Measurements from ENCODE around the gene COL8A2. TPM values are rescaled to one million over a fixed set of nuclear protein-coding genes. Genes with fewer than 3 reads are reported as not detected.

Gene COL8A2
- total and polyA plus RNA-seq, 2 of the 4 experiments (the other 2 are of a cell fraction) = 0.54 to 1.1 TPM

- DNase-seq (no peak), ATAC-seq (ENCODE audit: low read depth) (no peak)
- WGBS, 2 experiments (ENCODE audit: extremely low coverage in 2 of 2, insufficient read length in 1 of 2) = 91% methylated on average over 6 of the region's 13 CpGs; no CpG with 5 or more reads in 1 of the 2 experiments
- H3K56ac ChIP-seq (ENCODE audit: extremely low read depth, insufficient read depth, low read length) = no peak overlapping the region
- ChIA-PET CTCF (interaction anchor here (0.6 to 1.7 kb wide), 2 partner anchors 36 to 113 kb away, joined by 4 to 11 read pairs; no protein-coding TSS in a partner anchor), POLR2A (ENCODE audit: unreplicated experiment) (no interaction called here)
- H4K20me1 ChIP-seq (ENCODE audit: insufficient read depth, low read length) = no peaks in the 10 kb centered on the region
- no peak overlapping the region for H3K4me2 ChIP-seq (ENCODE audit: low read depth, low read length)
- no peak overlapping the region for H2BK15ac ChIP-seq (ENCODE audit: low read depth, low read length)
- no peaks in the 10 kb centered on the region for H3K27me3 ChIP-seq (ENCODE audit: control insufficient read depth, insufficient read depth, low read length)
- H3K27ac ChIP-seq (ENCODE audit: insufficient read depth, low read length) = no peak overlapping the region
- dilution Hi-C loops (cut with HindIII; ENCODE audit: low sequenced_read_pairs, unreplicated experiment) (no loop called here), intact Hi-C loops (cut with micrococcal nuclease) (loop anchor here (1.0 kb wide), 5 partner anchors 35 to 322 kb away; no protein-coding TSS in a partner anchor), in situ Hi-C loops (cut with MboI; ENCODE audit: low sequenced_read_pairs) (no loop called here)
- H2BK120ac ChIP-seq (ENCODE audit: low read depth, low read length) = no peak overlapping the region
- no peaks in the 10 kb centered on the region for H3K79me1 ChIP-seq (ENCODE audit: low read depth in 1 of 2, low read length in 2 of 2)
- H3K9ac ChIP-seq (ENCODE audit: low read depth, low read length) = no peak overlapping the region
- peak overlapping the region; percentile 85 for H2AFZ ChIP-seq (replicated peaks; ENCODE audit: low read length, poor library complexity)
- H3K4me3 ChIP-seq (ENCODE audit: insufficient read depth, low read depth, low read length) = no peak overlapping the region
- no peak overlapping the region for H2AK9ac ChIP-seq (replicated peaks; ENCODE audit: low read depth, low read length, poor library complexity)
- peaks cover 12% of the 10 kb centered on the region; the same call in 1 of the 2 replicates for H3K36me3 ChIP-seq (ENCODE audit: control insufficient read depth, insufficient read depth, low read length)
- H3K9me3 ChIP-seq (ENCODE audit: control insufficient read depth, insufficient read depth, low read length) = no peaks in the 10 kb centered on the region
- H4K8ac ChIP-seq (ENCODE audit: low read depth in 2 of 2, low read length in 2 of 2) = no peak overlapping the region
- TF ChIP-seq ELK1 (IDR thresholded peaks at IDR 0.05; ENCODE audit: borderline replicate concordance, low read depth, low read length) = no peak
- no peak for TF ChIP-seq RCOR1 (IDR thresholded peaks at IDR 0.05; ENCODE audit: insufficient replicate concordance, low read length)
- no peak for TF ChIP-seq FOS (IDR thresholded peaks at IDR 0.05; ENCODE audit: low read depth, low read length)
- no peak for TF ChIP-seq MXI1 (IDR thresholded peaks at IDR 0.05; ENCODE audit: borderline replicate concordance, low read depth, low read length)
- TF ChIP-seq RAD21 (IDR thresholded peaks at IDR 0.05; ENCODE audit: low read length) = no peak
- no peak overlapping the region for H2BK20ac ChIP-seq (ENCODE audit: low read depth, low read length)
- BruUV-seq (replicated peaks) = no TSS peak
- no peak overlapping the region for H2BK5ac ChIP-seq (ENCODE audit: low read depth, low read length, poor library complexity, severe bottlenecking)
- H3K18ac ChIP-seq (ENCODE audit: low read depth, low read length) = no peak overlapping the region
- H4K91ac ChIP-seq (ENCODE audit: insufficient read depth, low read depth, low read length) = no peak overlapping the region
- no peak overlapping the region for H2AK5ac ChIP-seq (ENCODE audit: low read depth, low read length)
- no peak overlapping the region for H3K14ac ChIP-seq (replicated peaks; ENCODE audit: low read depth, low read length)
- no peaks in the 10 kb centered on the region for H3K4me1 ChIP-seq (ENCODE audit: control insufficient read depth, insufficient read depth, low read length)
- H4K5ac ChIP-seq (ENCODE audit: low read depth, low read length) = no peak overlapping the region
- no peak overlapping the region for H3K23ac ChIP-seq (ENCODE audit: low read depth, low read length)
- no peak overlapping the region for H3K4ac ChIP-seq (ENCODE audit: low read depth, low read length)
- H3K9me1 ChIP-seq (ENCODE audit: insufficient read depth, low read length) = no peaks in the 10 kb centered on the region
Measured at GRCh38 chr1:36098650-36099365, 26.2 kb downstream of the COL8A2 start.
